HL-60 (cell line): ENCODE results near the gene POM121.
"Not testable (repeated sequence)": the region's sequence is repeated elsewhere in the genome, so short reads cannot be mapped to it uniquely, and the experiment has no call there.

Source experiments
- DNase-seq, 2 experiments: peaks; one replicate each; pipeline ENCODE4 v3.0.0-alpha.2; 2010 to 2020; ENCODE audit warnings: low read depth in 1 of 2, low spot score in 1 of 2
- H3K27ac ChIP-seq: fragments of 250-450 bp; sonication (Bioruptor Pico); replicated peaks from 2 replicates; pipeline ENCODE4 v1.5.1; 2020; ENCODE audit warnings: mild to moderate bottlenecking, moderate library complexity
- H3K27me3 ChIP-seq: fragments of 250-450 bp; sonication (Bioruptor Pico); 2 replicates; pipeline ENCODE4 v1.5.1; 2021; ENCODE audit warnings: mild to moderate bottlenecking, moderate library complexity; ENCODE audit not compliant: insufficient read depth, poor library complexity, severe bottlenecking
- H3K4me3 ChIP-seq: replicated peaks from 2 replicates; pipeline ENCODE4 v1.5.1; 2011; ENCODE audit warnings: mild to moderate bottlenecking, control low read depth, low read length; ENCODE audit not compliant: insufficient read depth

Gene POM121

GRCh38 chr7:72980382-72980781 lies 55.5 kb downstream of the POM121 start:
- H3K27me3 ChIP-seq, H3K4me3 ChIP-seq, H3K27ac ChIP-seq, DNase-seq: not testable (repeated sequence)

GRCh38 chr7:72982084-72982483 lies 57.2 kb downstream of the POM121 start:
- H3K27me3 ChIP-seq, H3K27ac ChIP-seq, DNase-seq, H3K4me3 ChIP-seq: not testable (repeated sequence)

- not testable (repeated sequence) for H3K27ac ChIP-seq, H3K27me3 ChIP-seq, H3K4me3 ChIP-seq, DNase-seq
These were observed 65.4 kb downstream of the POM121 start for GRCh38 chr7:72990146-72990913.

GRCh38 chr7:72995484-72995883 lies 70.6 kb downstream of the POM121 start:
- not testable (repeated sequence) for DNase-seq, H3K27me3 ChIP-seq, H3K27ac ChIP-seq, H3K4me3 ChIP-seq

- H3K27ac ChIP-seq, DNase-seq, H3K4me3 ChIP-seq, H3K27me3 ChIP-seq: not testable (repeated sequence)
These were observed 72.6 kb downstream of the POM121 start for GRCh38 chr7:72997447-72997846.

GRCh38 chr7:72997887-72998468 lies 73.1 kb downstream of the POM121 start:
- not testable (repeated sequence) for H3K4me3 ChIP-seq, H3K27me3 ChIP-seq, DNase-seq, H3K27ac ChIP-seq
